ENCODE data around the gene ARHGAP28.

Gene ARHGAP28

DNA sequence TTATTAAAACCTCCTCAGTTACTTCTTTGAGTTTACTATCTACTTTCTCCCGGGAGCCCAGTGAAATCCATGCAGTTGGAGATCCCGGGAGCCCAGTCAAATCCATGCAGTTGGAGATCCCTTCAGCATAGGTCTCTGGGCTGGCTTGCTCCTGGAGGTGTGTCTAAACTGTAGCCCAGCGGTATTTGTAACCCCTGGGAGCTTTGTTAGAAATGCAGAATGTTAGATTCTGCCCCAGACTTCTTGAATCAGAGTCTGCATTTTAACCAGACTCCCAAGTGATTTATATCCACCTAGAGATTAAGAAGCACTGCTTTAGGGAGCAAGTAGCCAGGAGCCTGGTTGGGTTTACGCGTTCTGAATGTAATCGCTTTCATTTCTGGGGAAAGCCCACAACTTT is 54.5 kb downstream of the ARHGAP28 start:
- no peak for TF ChIP-seq CTCF (IDR thresholded peaks at IDR 0.05; ENCODE audit: insufficient read depth, low read depth, low read length, missing control alignments)
- no peak overlapping the region for H3K4me3 ChIP-seq (ENCODE audit: low read depth, low read length)
- no peak for DNase-seq (ENCODE audit: low read depth)

- no peak overlapping the region for H3K4me3 ChIP-seq (ENCODE audit: low read depth, low read length)
- no peak for DNase-seq (ENCODE audit: low read depth)
- TF ChIP-seq CTCF (IDR thresholded peaks at IDR 0.05; ENCODE audit: insufficient read depth, low read depth, low read length, missing control alignments), result no peak
Observed at GRCh38 chr18:6785001-6785400, 55.5 kb downstream of the ARHGAP28 start.

DNA sequence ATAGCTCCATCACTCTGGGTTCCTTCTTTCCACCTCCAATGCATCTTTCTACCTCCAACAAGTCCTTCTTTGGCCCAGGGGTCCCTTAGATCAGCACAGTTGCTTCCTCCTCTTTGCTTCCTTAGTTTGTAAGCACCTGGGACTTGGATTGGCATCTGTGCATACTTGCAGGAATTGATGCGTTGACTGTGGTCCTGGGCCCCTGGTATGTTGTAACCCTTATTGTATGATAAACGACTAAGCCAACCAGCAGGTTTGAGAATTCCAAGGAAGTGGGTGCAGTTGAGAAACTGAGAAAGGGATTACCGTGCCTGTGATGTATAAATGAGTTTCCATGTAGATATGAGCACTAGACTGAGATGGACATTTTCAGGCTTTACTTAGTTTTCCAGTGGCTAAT is 55.9 kb downstream of the ARHGAP28 start:
- TF ChIP-seq CTCF (IDR thresholded peaks at IDR 0.05; ENCODE audit: insufficient read depth, low read depth, low read length, missing control alignments), result no peak
- no peak overlapping the region for H3K4me3 ChIP-seq (ENCODE audit: low read depth, low read length)
- no peak for DNase-seq (ENCODE audit: low read depth)

DNA sequence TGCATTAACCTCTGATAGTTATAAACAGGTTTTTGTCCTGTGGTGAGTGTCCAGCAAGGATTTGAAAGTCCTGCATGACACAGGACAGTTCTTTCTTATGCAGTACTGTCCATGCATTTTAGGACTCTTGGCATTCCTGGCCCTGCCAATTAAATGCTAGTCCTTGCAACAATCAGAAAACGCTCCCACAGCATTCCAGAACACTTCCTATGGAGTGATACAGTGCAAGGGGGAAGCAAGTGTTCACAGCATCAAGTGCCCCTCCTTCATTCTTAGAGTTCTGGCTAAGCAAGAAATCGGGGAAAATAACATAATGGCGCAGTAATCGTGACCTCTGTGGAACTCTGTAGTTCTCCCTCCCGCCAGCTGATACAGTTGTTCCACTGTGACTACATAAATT is 62.9 kb downstream of the ARHGAP28 start:
- no peak for DNase-seq (ENCODE audit: low read depth)
- no peak overlapping the region for H3K4me3 ChIP-seq (ENCODE audit: low read depth, low read length)
- no peak for TF ChIP-seq CTCF (IDR thresholded peaks at IDR 0.05; ENCODE audit: insufficient read depth, low read depth, low read length, missing control alignments)

GRCh38 chr18:6793455-6793854 is 63.9 kb downstream of the ARHGAP28 start:
- no peak for DNase-seq (ENCODE audit: low read depth)
- no peak overlapping the region for H3K4me3 ChIP-seq (ENCODE audit: low read depth, low read length)
- TF ChIP-seq CTCF (IDR thresholded peaks at IDR 0.05; ENCODE audit: insufficient read depth, low read depth, low read length, missing control alignments), result no peak

DNA sequence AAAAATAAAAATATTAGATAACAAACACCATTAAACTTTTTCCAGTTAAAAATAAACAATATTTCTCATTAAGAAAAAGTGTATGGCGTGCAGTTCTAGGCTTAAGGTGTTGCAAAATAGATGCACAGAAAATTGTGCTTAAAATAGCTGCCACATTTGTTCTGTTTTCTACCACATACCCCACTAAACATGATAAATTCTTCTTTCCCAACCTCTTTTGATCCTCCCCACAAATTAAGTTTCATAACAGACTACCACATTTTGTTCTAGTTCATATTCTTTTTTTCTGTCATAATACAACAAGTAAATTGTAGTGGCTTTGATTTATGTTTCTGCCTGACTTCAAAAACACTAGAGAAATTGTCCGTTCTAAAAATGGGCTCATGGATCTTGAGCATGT is 64.5 kb downstream of the ARHGAP28 start:
- DNase-seq (ENCODE audit: low read depth), result no peak
- H3K4me3 ChIP-seq (ENCODE audit: low read depth, low read length), result no peak overlapping the region
- TF ChIP-seq CTCF (IDR thresholded peaks at IDR 0.05; ENCODE audit: insufficient read depth, low read depth, low read length, missing control alignments), result no peak

GRCh38 chr18:6795307-6795706 is 65.8 kb downstream of the ARHGAP28 start:
- DNase-seq (ENCODE audit: low read depth), result no peak
- TF ChIP-seq CTCF (IDR thresholded peaks at IDR 0.05; ENCODE audit: insufficient read depth, low read depth, low read length, missing control alignments), result no peak
- no peak overlapping the region for H3K4me3 ChIP-seq (ENCODE audit: low read depth, low read length)
